Right lobe of liver (tissue), 4 donors: ENCODE measurements around the gene GUF1.

Source experiments
- POLR2A ChIP-seq: fragments of 450-650 bp; IDR thresholded peaks from one replicate; pipeline ENCODE4 v1.6.1; 2017; ENCODE audit warnings: antibody characterized with exemption, mild to moderate bottlenecking
- TF ChIP-seq, protein P1 (sequence below), 4 donors: fragments of 200-600 bp in 3 of 4; fragments of 450-650 bp in 1 of 4; IDR thresholded peaks; one replicate each; pipeline versions ENCODE4 v1.5.1 to v1.8.0; 2016 to 2022; ENCODE audit warnings: antibody characterized with exemption in 4 of 4, mild to moderate bottlenecking in 2 of 4
- donor health status: DM: no; HTN: no; CAD: no.
- donor health status: DM: no; HTN: no; CAD: no.
- donor health status: DM: no; HTN: yes; CAD: no.

DNA sequence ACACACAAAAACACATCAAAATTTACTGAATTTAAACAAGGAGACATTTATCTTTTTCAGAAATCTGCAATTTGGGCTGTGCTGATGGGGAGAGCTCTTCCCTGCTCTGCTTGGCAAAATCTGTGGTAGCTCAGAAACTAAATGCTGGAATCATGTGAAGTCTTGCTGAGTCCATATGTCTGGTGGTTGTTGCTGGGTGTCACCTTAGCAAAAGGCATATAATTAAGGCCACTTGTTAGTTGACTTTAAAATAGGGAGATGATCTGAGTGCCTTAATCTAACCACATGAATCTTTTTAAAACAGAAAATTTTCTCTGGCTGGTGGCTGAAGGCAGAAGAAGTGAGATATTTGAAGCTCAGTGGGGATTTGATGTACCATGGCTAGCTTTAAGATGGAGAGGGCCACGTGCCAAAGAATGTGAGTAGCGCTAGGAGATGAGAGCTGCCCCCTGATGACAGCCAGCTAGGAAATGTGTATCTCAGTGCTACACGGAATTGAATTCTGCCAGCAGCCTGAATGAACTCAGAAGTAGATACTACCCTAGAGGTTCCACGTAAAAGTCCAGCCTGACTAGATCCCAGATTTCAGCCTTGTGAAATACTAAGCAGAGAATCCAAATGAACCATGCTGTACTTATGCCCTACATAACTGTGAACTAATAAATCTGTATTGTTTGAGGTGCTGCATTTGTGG lies 7.6 kb upstream of the GUF1 start:
- TF ChIP-seq, protein P1, sequence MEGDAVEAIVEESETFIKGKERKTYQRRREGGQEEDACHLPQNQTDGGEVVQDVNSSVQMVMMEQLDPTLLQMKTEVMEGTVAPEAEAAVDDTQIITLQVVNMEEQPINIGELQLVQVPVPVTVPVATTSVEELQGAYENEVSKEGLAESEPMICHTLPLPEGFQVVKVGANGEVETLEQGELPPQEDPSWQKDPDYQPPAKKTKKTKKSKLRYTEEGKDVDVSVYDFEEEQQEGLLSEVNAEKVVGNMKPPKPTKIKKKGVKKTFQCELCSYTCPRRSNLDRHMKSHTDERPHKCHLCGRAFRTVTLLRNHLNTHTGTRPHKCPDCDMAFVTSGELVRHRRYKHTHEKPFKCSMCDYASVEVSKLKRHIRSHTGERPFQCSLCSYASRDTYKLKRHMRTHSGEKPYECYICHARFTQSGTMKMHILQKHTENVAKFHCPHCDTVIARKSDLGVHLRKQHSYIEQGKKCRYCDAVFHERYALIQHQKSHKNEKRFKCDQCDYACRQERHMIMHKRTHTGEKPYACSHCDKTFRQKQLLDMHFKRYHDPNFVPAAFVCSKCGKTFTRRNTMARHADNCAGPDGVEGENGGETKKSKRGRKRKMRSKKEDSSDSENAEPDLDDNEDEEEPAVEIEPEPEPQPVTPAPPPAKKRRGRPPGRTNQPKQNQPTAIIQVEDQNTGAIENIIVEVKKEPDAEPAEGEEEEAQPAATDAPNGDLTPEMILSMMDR (IDR thresholded peaks at IDR 0.05): no peak
- no peak for TF ChIP-seq POLR2A
